Smooth muscle cell (in vitro differentiated cells): Measurements from ENCODE around the gene SPAG9. TPM values are rescaled to one million over a fixed set of nuclear protein-coding genes. Genes with fewer than 3 reads are reported as not detected.

ENCODE experiments used
- DNase-seq: peaks from one replicate; lab custom pipeline; 2025; ENCODE audit not compliant: unreplicated experiment; lab: John Stamatoyannopoulos, UW
- H2AFZ ChIP-seq: fragments of 200-600 bp; sonication (generic); 2 replicates; pipeline ENCODE4 v1.6.0; 2016; ENCODE audit warnings: antibody characterized with exemption, low read depth, mild to moderate bottlenecking
- H3F3A ChIP-seq: fragments of 200-600 bp; sonication (generic); 2 replicates; pipeline ENCODE4 v1.6.0; 2017; ENCODE audit warnings: antibody characterized with exemption, low read depth
- H3K27ac ChIP-seq: fragments of 200-600 bp; sonication (generic); 2 replicates; pipeline ENCODE4 v1.5.1; 2016; ENCODE audit warnings: low read depth, mild to moderate bottlenecking
- H3K27me3 ChIP-seq: fragments of 200-600 bp; sonication (generic); 2 replicates; pipeline ENCODE4 v1.6.1; 2016; ENCODE audit warnings: low read depth, mild to moderate bottlenecking
- H3K36me3 ChIP-seq: fragments of 200-600 bp; sonication (generic); 2 replicates; pipeline ENCODE4 v1.5.1; 2016; ENCODE audit warnings: low read depth
- H3K4me1 ChIP-seq: fragments of 200-600 bp; sonication (generic); 2 replicates; pipeline ENCODE4 v1.5.1; 2016; ENCODE audit warnings: low read depth
- H3K4me2 ChIP-seq: fragments of 200-600 bp; sonication (generic); 2 replicates; pipeline ENCODE4 v1.6.0; 2016; ENCODE audit warnings: mild to moderate bottlenecking
- H3K4me3 ChIP-seq: fragments of 200-600 bp; sonication (generic); 2 replicates; pipeline ENCODE4 v1.5.1; 2016; ENCODE audit warnings: mild to moderate bottlenecking
- H3K79me2 ChIP-seq: fragments of 200-600 bp; sonication (generic); 2 replicates; pipeline ENCODE4 v1.6.0; 2016; ENCODE audit warnings: low read depth, mild to moderate bottlenecking
- H3K9ac ChIP-seq: fragments of 200-600 bp; sonication (generic); 2 replicates; pipeline ENCODE4 v1.6.0; 2016; ENCODE audit warnings: low read depth
- H3K9me3 ChIP-seq: fragments of 200-600 bp; sonication (generic); replicated peaks from 2 replicates; pipeline ENCODE4 v1.5.1; 2016; ENCODE audit warnings: low read depth
- H4K20me1 ChIP-seq: fragments of 200-600 bp; sonication (generic); 2 replicates; pipeline ENCODE4 v1.6.0; 2016; ENCODE audit warnings: low read depth
- WGBS: methylation state at CpG from one replicate; pipeline ENCODE4 v1.1.7; 2016; ENCODE audit warnings: low lambda C conversion rate; 5-methylcytosine and 5-hydroxymethylcytosine counted together
- polyA plus RNA-seq: library from polyadenylated mRNA; unstranded; fragments of >200 nt; fragmentation: Nextera tagmentation; extraction: Ambion mirVana; gene quantifications from 2 replicates; pipeline ENCODE4 v1.2.1, GENCODE V29; 2016
- total RNA-seq: library from RNA; depleted of rRNA; stranded (reverse); fragments of >200 nt; gene quantifications from 2 replicates; pipeline ENCODE4 v1.2.3, GENCODE V29; 2014
- TF ChIP-seq, protein P1 (sequence below): fragments of 200-600 bp; sonication (generic); IDR thresholded peaks from 2 replicates; pipeline ENCODE4 v1.5.1; 2017; ENCODE audit warnings: borderline replicate concordance, mild to moderate bottlenecking, antibody characterized with exemption; ENCODE audit not compliant: insufficient read depth, poor library complexity, severe bottlenecking

SPAG9 gene
- total and polyA plus RNA-seq, 2 experiments from 2014 or later: 29.1 to 64.8 TPM

- peaks cover 4% of the 10 kb centered on the region for H3K36me3 ChIP-seq
- WGBS: 97% methylated on average over 3 of the region's 3 CpGs
Measured at GRCh38 chr17:50966163-50966666, 154.5 kb downstream of the SPAG9 start.

GRCh38 chr17:50963139-50963538 is 157.5 kb downstream of the SPAG9 start:
- no peaks in the 10 kb centered on the region for H3F3A ChIP-seq
- no peak overlapping the region for H2AFZ ChIP-seq
- no peaks in the 10 kb centered on the region for H3K9me3 ChIP-seq
- TF ChIP-seq, protein P1, sequence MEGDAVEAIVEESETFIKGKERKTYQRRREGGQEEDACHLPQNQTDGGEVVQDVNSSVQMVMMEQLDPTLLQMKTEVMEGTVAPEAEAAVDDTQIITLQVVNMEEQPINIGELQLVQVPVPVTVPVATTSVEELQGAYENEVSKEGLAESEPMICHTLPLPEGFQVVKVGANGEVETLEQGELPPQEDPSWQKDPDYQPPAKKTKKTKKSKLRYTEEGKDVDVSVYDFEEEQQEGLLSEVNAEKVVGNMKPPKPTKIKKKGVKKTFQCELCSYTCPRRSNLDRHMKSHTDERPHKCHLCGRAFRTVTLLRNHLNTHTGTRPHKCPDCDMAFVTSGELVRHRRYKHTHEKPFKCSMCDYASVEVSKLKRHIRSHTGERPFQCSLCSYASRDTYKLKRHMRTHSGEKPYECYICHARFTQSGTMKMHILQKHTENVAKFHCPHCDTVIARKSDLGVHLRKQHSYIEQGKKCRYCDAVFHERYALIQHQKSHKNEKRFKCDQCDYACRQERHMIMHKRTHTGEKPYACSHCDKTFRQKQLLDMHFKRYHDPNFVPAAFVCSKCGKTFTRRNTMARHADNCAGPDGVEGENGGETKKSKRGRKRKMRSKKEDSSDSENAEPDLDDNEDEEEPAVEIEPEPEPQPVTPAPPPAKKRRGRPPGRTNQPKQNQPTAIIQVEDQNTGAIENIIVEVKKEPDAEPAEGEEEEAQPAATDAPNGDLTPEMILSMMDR: no peak
- no peaks in the 10 kb centered on the region for H3K79me2 ChIP-seq
- DNase-seq: no peak
- 86% methylated on average over 2 of the region's 2 CpGs for WGBS
- H3K4me3 ChIP-seq: no peak overlapping the region
- H3K27ac ChIP-seq: no peak overlapping the region
- H3K36me3 ChIP-seq: no peaks in the 10 kb centered on the region
- no peaks in the 10 kb centered on the region for H3K4me1 ChIP-seq
- no peaks in the 10 kb centered on the region for H3K27me3 ChIP-seq
- H4K20me1 ChIP-seq: no peaks in the 10 kb centered on the region
- no peak overlapping the region for H3K9ac ChIP-seq
- no peak overlapping the region for H3K4me2 ChIP-seq

More at GRCh38 chr17:50966163-50966666, 154.5 kb downstream of the SPAG9 start:
- DNase-seq: no peak
- H4K20me1 ChIP-seq: no peaks in the 10 kb centered on the region
- TF ChIP-seq, protein P1: no peak
- H3K9me3 ChIP-seq: no peaks in the 10 kb centered on the region
- no peaks in the 10 kb centered on the region for H3F3A ChIP-seq
- no peak overlapping the region for H3K27ac ChIP-seq
- no peak overlapping the region for H3K9ac ChIP-seq
- H3K4me1 ChIP-seq: no peaks in the 10 kb centered on the region
- no peaks in the 10 kb centered on the region for H3K79me2 ChIP-seq
- no peak overlapping the region for H3K4me2 ChIP-seq
- H2AFZ ChIP-seq: no peak overlapping the region
- H3K27me3 ChIP-seq: no peaks in the 10 kb centered on the region
- no peak overlapping the region for H3K4me3 ChIP-seq

DNA sequence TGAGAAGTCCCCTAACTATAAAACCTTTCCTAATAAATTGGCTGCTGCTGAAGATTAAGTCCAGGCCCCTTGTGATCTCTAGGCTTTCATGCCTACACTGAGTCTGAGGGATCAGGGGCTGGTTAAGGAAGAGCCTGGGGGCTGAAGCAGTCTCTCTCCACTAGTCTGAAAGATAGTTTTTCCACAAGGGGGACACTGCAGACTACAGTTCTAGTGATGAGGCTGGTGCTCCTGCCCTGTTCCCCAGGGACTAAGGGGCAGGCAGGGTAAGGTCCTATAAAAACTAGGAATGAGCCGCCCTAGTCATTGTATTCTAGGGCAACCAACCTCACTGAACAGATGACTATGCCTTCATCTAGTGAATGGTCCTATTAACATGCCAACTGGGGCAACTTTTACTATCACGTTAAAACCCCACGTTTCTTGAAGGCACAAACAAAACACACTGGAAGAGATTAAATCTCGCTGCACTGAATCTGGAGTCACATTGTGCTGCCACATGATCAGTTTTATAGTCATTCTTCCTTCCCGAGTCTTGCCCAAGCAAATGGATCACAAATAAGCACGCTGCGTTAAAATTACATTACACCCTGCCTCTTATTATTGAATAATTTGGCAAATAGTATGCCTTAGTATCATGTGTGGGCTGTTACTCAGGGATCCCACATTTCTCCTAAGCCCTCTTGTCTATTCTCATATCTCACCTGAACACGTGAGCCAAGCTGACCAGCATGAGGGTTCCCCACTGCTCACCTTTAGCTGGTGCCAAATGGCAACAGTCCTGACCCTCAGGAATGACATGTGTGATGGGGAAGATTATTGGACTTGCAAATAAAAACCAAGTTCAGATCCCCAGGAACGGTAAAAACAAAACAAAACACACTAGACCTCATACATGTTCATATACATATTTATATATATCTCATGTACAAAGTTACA is 159.1 kb downstream of the SPAG9 start:
- Histone ChIP-seq H2AFZ (no peak overlapping the region), H3K4me2 (no peak overlapping the region), H3K4me3 (no peak overlapping the region), H3F3A (no peaks in the 10 kb centered on the region), H3K36me3 (no peaks in the 10 kb centered on the region), H3K9me3 (no peaks in the 10 kb centered on the region), H3K27ac (no peak overlapping the region), H3K79me2 (no peaks in the 10 kb centered on the region), H3K9ac (no peak overlapping the region), H3K4me1 (no peaks in the 10 kb centered on the region), H4K20me1 (no peaks in the 10 kb centered on the region), H3K27me3 (no peaks in the 10 kb centered on the region)
- WGBS: 69% methylated on average over 9 of the region's 9 CpGs
- no peak for DNase-seq
- TF ChIP-seq, protein P1: no peak
